IPS-20b (cell line): ENCODE measurements around the gene NUTM2G.
"Not testable (repeated sequence)": the region's sequence is repeated elsewhere in the genome, so short reads cannot be mapped to it uniquely, and the experiment has no call there.

Experiments used
- H3K27ac ChIP-seq: one replicate; pipeline ENCODE4 v1.5.1; 2013; ENCODE audit warnings: low read length
- H3K27me3 ChIP-seq: 2 replicates; pipeline ENCODE4 v1.6.1; 2013; ENCODE audit warnings: mild to moderate bottlenecking, low read length, inconsistent platforms; ENCODE audit not compliant: insufficient read depth
- H3K36me3 ChIP-seq: 2 replicates; pipeline ENCODE4 v1.6.1; 2013; ENCODE audit warnings: low read depth, mild to moderate bottlenecking, inconsistent platforms, low read length, moderate library complexity; ENCODE audit not compliant: insufficient read depth
- H3K4me1 ChIP-seq: 2 replicates; pipeline ENCODE4 v1.6.1; 2013; ENCODE audit warnings: mild to moderate bottlenecking, control low read depth, inconsistent platforms, low read length, moderate library complexity; ENCODE audit not compliant: insufficient read depth
- H3K4me3 ChIP-seq: 2 replicates; pipeline ENCODE4 v1.5.1; 2013; ENCODE audit warnings: mild to moderate bottlenecking, low read length, inconsistent platforms
- H3K9ac ChIP-seq: 2 replicates; pipeline ENCODE4 v1.6.1; 2013; ENCODE audit warnings: low read depth, mild to moderate bottlenecking, inconsistent platforms, low read length, moderate library complexity
- H3K9me3 ChIP-seq: 2 replicates; pipeline ENCODE4 v1.6.1; 2013; ENCODE audit warnings: mild to moderate bottlenecking, low read depth, low read length, inconsistent platforms; ENCODE audit not compliant: insufficient read depth

Gene NUTM2G

DNA sequence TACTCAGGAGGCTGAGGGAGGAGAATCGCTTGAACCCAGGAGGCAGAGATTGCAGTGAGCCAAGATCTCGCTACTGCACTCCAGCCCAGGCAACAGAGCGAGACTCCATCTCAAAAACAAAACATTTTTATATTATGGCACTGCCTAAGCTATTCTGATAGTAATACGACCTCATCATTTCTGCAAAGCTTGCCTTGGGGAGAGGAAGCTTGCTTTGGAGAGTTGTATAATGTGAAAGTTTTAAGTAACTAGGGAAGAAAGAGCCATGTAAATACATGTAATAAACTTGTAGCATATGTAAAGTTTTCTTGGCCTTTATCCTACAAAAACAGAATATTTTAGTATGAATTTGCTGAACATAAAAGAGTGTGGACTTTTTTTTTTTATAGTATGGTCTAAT, 7.8 kb upstream of the NUTM2G start:
- not testable (repeated sequence) for H3K4me1 ChIP-seq, H3K27ac ChIP-seq, H3K9ac ChIP-seq, H3K4me3 ChIP-seq, H3K36me3 ChIP-seq, H3K9me3 ChIP-seq, H3K27me3 ChIP-seq

- H3K4me1 ChIP-seq, H3K4me3 ChIP-seq, H3K27me3 ChIP-seq, H3K36me3 ChIP-seq, H3K9me3 ChIP-seq, H3K9ac ChIP-seq, H3K27ac ChIP-seq: not testable (repeated sequence)
Measured at GRCh38 chr9:96925587-96925986, 3.1 kb upstream of the NUTM2G start.

DNA sequence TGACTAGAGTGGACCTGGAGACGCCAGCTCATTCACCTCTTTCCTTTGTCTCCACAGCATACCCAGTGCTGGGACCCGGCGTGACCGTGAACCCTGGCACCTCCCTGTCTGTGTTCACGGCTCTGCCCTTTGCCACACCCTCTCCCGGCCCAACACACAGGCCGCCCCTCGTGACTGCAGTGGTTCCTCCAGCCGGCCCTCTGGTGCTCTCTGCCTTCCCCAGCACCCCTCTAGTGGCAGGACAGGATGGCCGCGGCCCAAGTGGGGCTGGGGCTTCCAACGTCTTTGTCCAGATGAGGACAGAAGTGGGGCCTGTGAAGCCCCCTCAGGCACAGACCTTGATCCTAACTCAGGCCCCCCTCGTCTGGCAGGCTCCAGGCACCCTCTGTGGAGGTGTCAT, 3.0 kb downstream of the NUTM2G start:
- not testable (repeated sequence) for H3K27me3 ChIP-seq, H3K27ac ChIP-seq, H3K9ac ChIP-seq, H3K36me3 ChIP-seq, H3K4me3 ChIP-seq, H3K9me3 ChIP-seq, H3K4me1 ChIP-seq

- H3K27me3 ChIP-seq, H3K9ac ChIP-seq, H3K27ac ChIP-seq, H3K9me3 ChIP-seq, H3K4me1 ChIP-seq, H3K36me3 ChIP-seq, H3K4me3 ChIP-seq: not testable (repeated sequence)
Measured at GRCh38 chr9:96934097-96934496, 5.5 kb downstream of the NUTM2G start.

DNA sequence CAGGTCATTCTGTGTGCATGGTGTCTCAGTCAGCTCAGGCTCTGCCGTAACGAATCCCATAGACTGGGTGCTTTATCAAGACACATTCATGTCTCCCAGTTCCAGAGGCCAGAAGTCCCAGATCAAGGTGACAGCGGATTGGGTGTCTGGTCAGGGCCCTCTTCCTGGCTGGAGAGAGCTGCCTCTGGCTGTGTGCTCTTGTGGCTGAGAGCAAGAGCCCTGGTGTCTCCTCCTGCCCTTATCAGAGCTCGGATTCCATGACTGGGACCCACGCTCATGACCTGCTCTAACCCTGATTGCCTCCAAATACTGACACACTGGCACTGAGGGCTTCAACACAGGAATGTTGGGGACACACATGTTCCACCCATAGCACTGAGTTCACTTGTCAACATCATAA, 6.1 kb downstream of the NUTM2G start:
- H3K4me3 ChIP-seq, H3K4me1 ChIP-seq, H3K36me3 ChIP-seq, H3K9ac ChIP-seq, H3K27ac ChIP-seq, H3K27me3 ChIP-seq, H3K9me3 ChIP-seq: not testable (repeated sequence)

- not testable (repeated sequence) for H3K9ac ChIP-seq, H3K4me3 ChIP-seq, H3K27ac ChIP-seq, H3K36me3 ChIP-seq, H3K4me1 ChIP-seq, H3K9me3 ChIP-seq, H3K27me3 ChIP-seq
Measured at GRCh38 chr9:96935401-96935800, 6.8 kb downstream of the NUTM2G start.

- H3K27me3 ChIP-seq, H3K9me3 ChIP-seq, H3K9ac ChIP-seq, H3K27ac ChIP-seq, H3K4me1 ChIP-seq, H3K4me3 ChIP-seq, H3K36me3 ChIP-seq: not testable (repeated sequence)
Measured at GRCh38 chr9:96937442-96937841, 8.8 kb downstream of the NUTM2G start.

DNA sequence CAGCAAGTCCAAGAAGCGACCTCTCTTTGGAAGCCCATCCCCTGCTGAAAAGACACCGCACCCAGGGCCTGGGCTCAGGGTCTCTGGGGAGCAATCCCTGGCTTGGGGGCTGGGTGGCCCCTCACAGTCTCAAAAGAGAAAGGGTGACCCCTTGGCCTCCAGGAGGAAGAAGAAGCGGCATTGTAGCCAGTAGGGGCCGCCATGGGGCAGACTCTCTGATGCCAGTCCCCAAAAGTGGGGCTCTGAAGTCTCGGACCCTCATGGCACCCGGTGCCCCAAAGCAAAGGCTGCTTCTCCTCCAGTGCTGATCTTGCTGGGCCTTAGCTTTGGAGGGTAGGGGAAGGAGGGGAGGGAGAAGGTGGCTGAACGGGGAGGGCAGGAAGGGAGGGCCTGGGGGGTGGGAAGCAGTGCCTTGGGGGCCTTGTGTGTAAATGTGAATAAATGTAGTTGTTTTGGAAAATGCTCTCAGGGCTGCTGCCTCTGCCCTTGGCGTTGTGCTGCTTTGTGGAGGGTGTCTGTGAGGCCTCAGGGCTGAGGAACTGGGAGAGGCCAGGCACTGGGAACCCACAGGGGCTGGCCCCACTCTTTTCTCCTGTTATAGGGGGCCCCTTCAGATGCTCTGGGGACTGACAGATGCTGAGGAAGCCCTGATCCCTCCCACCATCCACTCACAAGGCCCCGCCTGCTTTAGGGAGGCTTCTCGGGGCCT, 10.5 kb downstream of the NUTM2G start:
- not testable (repeated sequence) for H3K9me3 ChIP-seq, H3K27ac ChIP-seq, H3K4me3 ChIP-seq, H3K27me3 ChIP-seq, H3K4me1 ChIP-seq, H3K36me3 ChIP-seq, H3K9ac ChIP-seq

DNA sequence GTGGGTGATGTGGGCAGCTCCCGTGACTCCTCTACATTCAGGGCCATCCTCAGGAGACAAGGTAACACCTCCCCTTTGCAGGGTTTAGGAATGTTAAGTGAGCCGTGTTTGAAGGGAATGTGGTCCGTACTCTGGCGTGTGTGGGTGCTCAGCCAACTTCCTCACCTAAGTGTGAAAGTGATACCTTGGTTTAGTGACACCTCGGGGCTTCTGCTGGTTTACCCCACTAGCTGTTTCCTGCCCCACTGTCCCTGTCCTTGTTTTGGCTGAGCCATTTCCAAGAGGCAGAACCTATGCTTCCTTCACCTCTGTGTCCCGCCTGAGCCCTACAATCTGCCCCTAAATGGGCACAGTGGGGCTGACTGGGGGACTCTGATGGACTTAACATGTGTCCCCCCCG, 12.3 kb downstream of the NUTM2G start:
- H3K36me3 ChIP-seq, H3K4me3 ChIP-seq, H3K4me1 ChIP-seq, H3K27me3 ChIP-seq, H3K9me3 ChIP-seq, H3K27ac ChIP-seq, H3K9ac ChIP-seq: not testable (repeated sequence)

GRCh38 chr9:96941628-96942027, 13.0 kb downstream of the NUTM2G start:
- not testable (repeated sequence) for H3K4me1 ChIP-seq

DNA sequence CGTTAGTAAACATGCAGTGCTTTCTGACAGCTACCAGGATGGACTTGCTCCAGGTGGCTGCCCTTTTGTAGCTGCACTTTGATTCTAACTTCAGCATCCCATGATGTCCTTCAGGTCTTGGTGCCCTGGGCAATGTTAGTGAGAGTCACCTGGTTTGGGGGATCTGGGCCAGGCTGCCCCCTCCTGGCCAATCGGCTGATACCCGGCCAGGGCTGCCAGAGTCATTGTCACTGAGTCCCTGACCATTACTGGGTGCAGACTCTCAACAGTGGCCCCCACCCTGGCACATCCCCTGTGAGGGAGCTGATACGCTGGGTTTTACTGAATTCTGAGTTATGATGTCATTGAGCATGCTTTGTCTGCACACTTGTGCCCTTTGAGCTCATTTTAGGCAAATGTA, 13.5 kb downstream of the NUTM2G start:
- H3K9me3 ChIP-seq, H3K27me3 ChIP-seq, H3K9ac ChIP-seq, H3K4me3 ChIP-seq, H3K27ac ChIP-seq, H3K36me3 ChIP-seq, H3K4me1 ChIP-seq: not testable (repeated sequence)

More at GRCh38 chr9:96941628-96942027, 13.0 kb downstream of the NUTM2G start:
- H3K27me3 ChIP-seq, H3K36me3 ChIP-seq, H3K9ac ChIP-seq, H3K27ac ChIP-seq, H3K9me3 ChIP-seq, H3K4me3 ChIP-seq: not testable (repeated sequence)

GRCh38 chr9:96949346-96949745, 20.7 kb downstream of the NUTM2G start:
- not testable (repeated sequence) for H3K9me3 ChIP-seq, H3K27ac ChIP-seq, H3K36me3 ChIP-seq, H3K4me1 ChIP-seq, H3K27me3 ChIP-seq, H3K9ac ChIP-seq, H3K4me3 ChIP-seq

DNA sequence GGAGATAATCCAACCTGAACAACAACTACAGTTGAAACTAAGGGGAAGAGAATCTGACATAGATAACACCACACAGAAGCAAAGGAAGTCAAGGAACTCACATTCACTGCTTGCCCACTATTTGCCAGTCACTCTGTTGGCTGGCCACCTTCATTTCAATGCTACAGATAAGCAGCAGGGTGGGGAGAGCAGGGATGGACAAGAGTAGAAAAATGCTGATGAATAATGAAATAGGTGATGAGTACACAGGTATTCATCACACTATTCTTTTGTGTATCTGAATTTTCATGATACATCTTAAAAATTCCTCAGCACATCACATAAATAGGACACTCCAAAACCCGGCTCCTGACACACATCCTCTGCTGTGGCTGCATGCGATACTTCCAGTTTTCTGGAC, 21.9 kb downstream of the NUTM2G start:
- not testable (repeated sequence) for H3K27ac ChIP-seq, H3K4me3 ChIP-seq, H3K9ac ChIP-seq, H3K36me3 ChIP-seq, H3K9me3 ChIP-seq, H3K27me3 ChIP-seq, H3K4me1 ChIP-seq
